WTC11 (cell line): ENCODE data around the gene NXPH3.

Experiments
- CTCF ChIP-seq: fragments of 200-600 bp; IDR thresholded peaks from 2 replicates; pipeline ENCODE4 v1.8.0; 2022; ENCODE audit warnings: antibody characterized with exemption
- JUN ChIP-seq: sonication (generic); formaldehyde crosslinking; IDR thresholded peaks from 2 replicates; pipeline ENCODE4 v1.8.0; 2023; ENCODE audit warnings: mild to moderate bottlenecking, missing genetic modification reagents
- USF1 ChIP-seq: sonication (generic); formaldehyde crosslinking; IDR thresholded peaks from 2 replicates; pipeline ENCODE4 v1.8.0; 2022; ENCODE audit warnings: mild to moderate bottlenecking, missing genetic modification reagents
- USF2 ChIP-seq: sonication (generic); formaldehyde crosslinking; IDR thresholded peaks from 2 replicates; pipeline ENCODE4 v1.8.1; 2023; ENCODE audit warnings: mild to moderate bottlenecking, missing genetic modification reagents, moderate library complexity

GRCh38 chr17:49600949-49601348 is 25.3 kb downstream of the NXPH3 start:
- no peak for TF ChIP-seq USF2 (CRISPR knock-in tag)
- TF ChIP-seq USF1: no peak
- no peak for TF ChIP-seq CTCF
- no peak for TF ChIP-seq JUN (CRISPR knock-in tag)
